PC-3 (cell line): Measurements from ENCODE around the gene RNF126. TPM values are rescaled to one million over a fixed set of nuclear protein-coding genes. Genes with fewer than 3 reads are reported as not detected.

Experiments
- total RNA-seq: library from RNA; depleted of rRNA; stranded (reverse); fragments of >200 nt; gene quantifications from 2 replicates; pipeline ENCODE4 v1.2.3, GENCODE V29; 2014; rRNA removed

Gene RNF126
- total RNA-seq, 1 experiment from 2014 or later: 86.4 TPM

Other genes starting within 250 kb of the RNF126 start
- 0.18 TPM in 1 of 2 replicates, not detected in the other for gene SHC2, start 202.2 kb downstream of the RNF126 start, total RNA-seq
- gene MADCAM1, start 166.7 kb downstream of the RNF126 start, total RNA-seq: 0.11 and 0.17 TPM in 2 replicates
- gene TPGS1, start 155.7 kb downstream of the RNF126 start, total RNA-seq: 28.5 and 44.0 TPM in 2 replicates
- 119 and 152 TPM in 2 replicates for gene CDC34, start 131.5 kb downstream of the RNF126 start, total RNA-seq
- gene GZMM, start 119.2 kb downstream of the RNF126 start, total RNA-seq: 0.35 TPM in 1 of 2 replicates, not detected in the other
- 458 and 514 TPM in 2 replicates for gene BSG, start 90.6 kb downstream of the RNF126 start, total RNA-seq
- gene HCN2, start 73.3 kb downstream of the RNF126 start, total RNA-seq: 0.04 and 0.46 TPM in 2 replicates
- 60.5 and 80.6 TPM in 2 replicates for gene POLRMT, start 29.7 kb downstream of the RNF126 start, total RNA-seq
- 0.81 and 1.3 TPM in 2 replicates for gene FGF22, start 23.3 kb downstream of the RNF126 start, total RNA-seq
- gene FSTL3, start 13.2 kb upstream of the RNF126 start, total RNA-seq: 49.9 and 53.3 TPM in 2 replicates
- not detected in 2 replicates for gene PRSS57, start 32.2 kb upstream of the RNF126 start, total RNA-seq
- 10.8 and 13.0 TPM in 2 replicates for gene PALM, start 45.7 kb upstream of the RNF126 start, total RNA-seq
- 115 and 130 TPM in 2 replicates for gene MISP, start 87.9 kb upstream of the RNF126 start, total RNA-seq
- 395 and 412 TPM in 2 replicates for gene PTBP1, start 134.2 kb upstream of the RNF126 start, total RNA-seq
- gene PLPPR3, start 158.7 kb upstream of the RNF126 start, total RNA-seq: not detected in 2 replicates
- gene AZU1, start 164.6 kb upstream of the RNF126 start, total RNA-seq: not detected in 2 replicates
- gene PRTN3, start 177.8 kb upstream of the RNF126 start, total RNA-seq: 0.29 and 0.40 TPM in 2 replicates
- gene ELANE, start 189.1 kb upstream of the RNF126 start, total RNA-seq: not detected in 2 replicates
- gene CFD, start 196.4 kb upstream of the RNF126 start, total RNA-seq: 22.4 and 38.0 TPM in 2 replicates
- gene MED16, start 230.0 kb upstream of the RNF126 start, total RNA-seq: 25.9 and 41.6 TPM in 2 replicates
- not detected in 2 replicates for gene RNU6-9, start 230.3 kb upstream of the RNF126 start, total RNA-seq